Natural killer cell (primary cell): ENCODE measurements around the gene FANCM. TPM values are rescaled to one million over a fixed set of nuclear protein-coding genes. Genes with fewer than 3 reads are reported as not detected.

Experiments
- ATAC-seq, 3 donors: fragments of 150-1000 bp in 2 of 3; fragments of 200-7000 bp in 1 of 3; cut with Tn5 transposase; 1 replicate in 1 of 3; 2 replicates in 2 of 3; pipeline ENCODE4 v1.10.0; 2021; ENCODE audit warnings: mild to moderate bottlenecking in 2 of 3, moderate library complexity in 2 of 3
- DNase-seq, 2 donors: peaks; one replicate each; pipeline versions ENCODE4 v3.0.0 to v3.0.0-alpha.2; 2013 to 2021; ENCODE audit warnings: mixed read lengths in 1 of 2
- H3K27ac ChIP-seq: one replicate; pipeline ENCODE4 v1.5.1; 2013; ENCODE audit warnings: mild to moderate bottlenecking, low read length
- H3K27me3 ChIP-seq: one replicate; pipeline ENCODE4 v1.6.1; 2013; ENCODE audit warnings: low read length; ENCODE audit not compliant: control insufficient read depth, insufficient read depth
- H3K36me3 ChIP-seq: one replicate; pipeline ENCODE4 v1.6.1; 2013; ENCODE audit warnings: low read length; ENCODE audit not compliant: control insufficient read depth, insufficient read depth
- H3K4me1 ChIP-seq: one replicate; pipeline ENCODE4 v1.6.1; 2013; ENCODE audit warnings: low read length; ENCODE audit not compliant: control insufficient read depth, insufficient read depth
- H3K4me3 ChIP-seq: one replicate; pipeline ENCODE4 v1.5.1; 2013; ENCODE audit warnings: low read length
- H3K9me3 ChIP-seq: one replicate; pipeline ENCODE4 v1.6.1; 2013; ENCODE audit warnings: low read length; ENCODE audit not compliant: control insufficient read depth, insufficient read depth
- H3K27ac Mint-ChIP-seq, 2 donors: one replicate each; pipeline ENCODE4 v1.8.0; 2022; ENCODE audit warnings: mild to moderate bottlenecking in 2 of 2, mixed read lengths in 2 of 2, moderate library complexity in 1 of 2
- H3K27me3 Mint-ChIP-seq, 2 donors: one replicate each; pipeline ENCODE4 v1.8.0; 2022; ENCODE audit warnings: low read depth in 2 of 2, mixed read lengths in 2 of 2
- H3K36me3 Mint-ChIP-seq: one replicate; pipeline ENCODE4 v1.8.0; 2022; ENCODE audit warnings: mixed read lengths
- H3K4me1 Mint-ChIP-seq, 2 donors: one replicate each; pipeline ENCODE4 v1.8.0; 2022; ENCODE audit warnings: mixed read lengths in 2 of 2
- H3K4me3 Mint-ChIP-seq: one replicate; pipeline ENCODE4 v1.8.0; 2022; ENCODE audit warnings: mild to moderate bottlenecking, moderate library complexity, mixed read lengths
- H3K9me3 Mint-ChIP-seq, 2 donors: one replicate each; pipeline ENCODE4 v1.8.0; 2022; ENCODE audit warnings: mixed read lengths in 2 of 2
- CTCF ChIP-seq: fragments of 200-600 bp; IDR thresholded peaks from one replicate; pipeline ENCODE4 v1.8.0; 2022; ENCODE audit warnings: antibody characterized with exemption
- WGBS: methylation state at CpG from one replicate; pipeline ENCODE4 v1.1.7; 2013; ENCODE audit warnings: missing lambda C conversion rate; ENCODE audit not compliant: insufficient coverage; 5-methylcytosine and 5-hydroxymethylcytosine counted together
- intact Hi-C: fragments of 100-400 bp; cut with micrococcal nuclease; formaldehyde crosslinking; loops from one replicate; pipeline ENCODE4 v1.14.2; 2022
- total RNA-seq, 4 donors: library from RNA; stranded (reverse); fragments of 120-200 nt in 1 of 4; gene quantifications; one replicate each; pipeline versions ENCODE4 v1.2.3 to v1.2.4, GENCODE V29; 2013 to 2022

Gene FANCM
- total RNA-seq, 3 donors from 2014 or later (not counting 1 experiment from before 2014, with no cell fraction given): 8.3 to 16.9 (median 13.2) TPM

DNA sequence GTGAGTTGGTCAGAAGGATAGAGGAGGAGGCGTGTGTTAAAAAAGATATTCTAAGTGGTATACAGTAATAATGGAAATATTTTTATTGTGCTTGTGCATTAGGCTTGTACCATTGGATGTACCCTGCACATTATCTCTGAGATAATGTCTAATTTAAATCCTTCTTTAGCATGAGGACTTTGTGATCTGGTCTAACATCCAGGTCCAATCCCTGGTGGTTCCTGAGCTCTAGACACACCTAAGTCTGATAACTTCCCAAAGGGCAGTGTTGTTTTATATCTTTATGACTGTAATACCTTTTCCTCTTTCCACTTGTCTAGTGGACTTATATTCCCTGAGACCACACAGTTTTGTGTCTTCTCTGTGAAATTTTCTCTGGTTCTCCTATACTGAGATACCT is 31.2 kb upstream of the FANCM start:
- Mint-ChIP-seq H3K27me3 (no peaks in the 10 kb centered on the region), H3K4me3 (no peak overlapping the region), H3K36me3 (no peaks in the 10 kb centered on the region), H3K9me3 (no peaks in the 10 kb centered on the region), H3K4me1 (peaks cover 0 to 6% of the 10 kb centered on the region in 2 donors), H3K27ac (no peak overlapping the region)
- H3K27ac ChIP-seq: no peak overlapping the region
- intact Hi-C loops: no loop called here
- ATAC-seq (no peak), DNase-seq (no peak)
- H3K36me3 ChIP-seq: peaks cover 37% of the 10 kb centered on the region
- no peak overlapping the region for H3K4me3 ChIP-seq
- no peaks in the 10 kb centered on the region for H3K9me3 ChIP-seq
- WGBS: 95% methylated on average over 1 of the region's 1 CpG
- H3K27me3 ChIP-seq: no peaks in the 10 kb centered on the region
- H3K4me1 ChIP-seq: no peaks in the 10 kb centered on the region
- no peak for TF ChIP-seq CTCF

DNA sequence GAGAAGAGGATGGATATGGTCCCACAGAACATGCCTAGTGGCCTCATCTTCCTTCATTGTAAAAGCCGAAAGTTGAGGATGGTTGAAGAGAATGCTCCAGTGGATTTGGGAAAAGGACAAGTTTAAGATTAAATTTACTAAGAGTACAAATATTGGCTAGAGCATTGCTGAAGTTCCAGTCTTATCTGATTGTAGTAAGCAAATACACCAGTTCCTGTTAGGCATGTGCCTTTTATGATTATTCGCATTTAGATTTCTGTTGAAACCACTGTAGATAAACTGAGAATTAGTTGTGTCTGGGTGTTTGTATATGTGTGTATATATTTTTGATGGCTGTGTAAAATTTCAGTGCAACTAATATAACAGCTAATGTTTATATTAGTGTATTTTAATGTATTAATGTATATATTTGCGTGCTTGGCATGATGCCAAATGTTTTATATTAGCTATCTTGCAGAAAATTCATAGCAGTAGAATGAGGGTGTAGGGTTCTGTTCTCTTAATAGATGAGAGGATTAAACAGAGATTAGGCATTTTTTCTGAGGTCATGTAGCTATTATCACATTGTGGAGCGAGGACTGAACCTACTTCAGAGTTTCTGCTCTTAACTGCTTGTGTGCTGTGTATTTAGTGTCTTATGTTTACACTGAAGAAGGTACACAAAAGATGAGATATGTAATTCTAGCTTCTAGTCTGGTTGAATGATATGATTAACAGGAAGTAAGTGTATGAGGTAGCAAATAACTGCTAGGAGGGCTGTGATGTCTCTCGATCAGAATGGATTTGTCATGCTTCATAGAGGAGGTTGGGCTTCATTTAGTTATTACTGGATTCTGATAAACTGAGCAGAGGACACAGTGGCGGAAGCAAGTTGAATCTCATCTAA is 22.6 kb upstream of the FANCM start:
- Mint-ChIP-seq H3K9me3 (no peaks in the 10 kb centered on the region), H3K36me3 (no peaks in the 10 kb centered on the region), H3K4me1 (peaks cover 0 to 5% of the 10 kb centered on the region in 2 donors), H3K4me3 (no peak overlapping the region), H3K27me3 (no peaks in the 10 kb centered on the region), H3K27ac (peak overlapping the region; percentile 35 to 36)
- no peaks in the 10 kb centered on the region for H3K27me3 ChIP-seq
- intact Hi-C loops: no loop called here
- H3K4me1 ChIP-seq: no peaks in the 10 kb centered on the region
- no peak overlapping the region for H3K27ac ChIP-seq
- H3K9me3 ChIP-seq: no peaks in the 10 kb centered on the region
- no peak overlapping the region for H3K4me3 ChIP-seq
- no peak for TF ChIP-seq CTCF
- ATAC-seq: no peak
- no peak for DNase-seq
- H3K36me3 ChIP-seq: peaks cover 68% of the 10 kb centered on the region
- WGBS: 93% methylated on average over 6 of the region's 6 CpGs

DNA sequence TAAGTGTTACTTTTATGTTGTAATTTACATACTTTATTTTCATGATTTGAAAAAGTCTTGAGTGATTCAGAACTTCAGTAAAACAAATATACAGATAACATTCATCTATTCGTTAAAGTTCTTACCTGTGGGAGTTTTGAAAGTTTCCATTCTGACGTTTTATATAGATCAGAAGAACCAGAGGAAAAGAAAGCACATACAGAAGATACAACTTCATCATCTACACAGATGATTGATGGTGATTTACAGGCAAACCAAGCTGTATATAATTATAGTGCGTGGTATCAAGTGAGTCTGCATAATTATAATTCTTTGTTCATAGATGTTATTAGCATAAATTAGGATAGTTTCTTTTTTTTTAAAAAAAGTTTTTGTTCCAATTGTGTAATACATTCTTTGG is 21.4 kb upstream of the FANCM start:
- DNase-seq (no peak), ATAC-seq (no peak)
- H3K27me3 Mint-ChIP-seq: no peaks in the 10 kb centered on the region
- Histone ChIP-seq H3K9me3 (no peaks in the 10 kb centered on the region), H3K27me3 (no peaks in the 10 kb centered on the region), H3K4me1 (no peaks in the 10 kb centered on the region), H3K27ac (no peak overlapping the region), H3K4me3 (no peak overlapping the region), H3K36me3 (peaks cover 70% of the 10 kb centered on the region)
- no peaks in the 10 kb centered on the region for H3K36me3 Mint-ChIP-seq
- peaks cover 0 to 5% of the 10 kb centered on the region in 2 donors for H3K4me1 Mint-ChIP-seq
- no peak overlapping the region for H3K27ac Mint-ChIP-seq
- no CpG with 5 or more reads among the region's 3 CpGs for WGBS
- intact Hi-C loops: no loop called here
- H3K9me3 Mint-ChIP-seq: no peaks in the 10 kb centered on the region
- H3K4me3 Mint-ChIP-seq: no peak overlapping the region
- no peak for TF ChIP-seq CTCF
